AG09309 (cell line): Measurements from ENCODE around the gene ZFP91.
"Not testable (repeated sequence)": the region's sequence is repeated elsewhere in the genome, so short reads cannot be mapped to it uniquely, and the experiment has no call there.

Experiments
- DNase-seq: peaks from one replicate; pipeline ENCODE4 v3.0.0-alpha.2; 2010; ENCODE audit warnings: low read depth
- H3K4me3 ChIP-seq: 2 replicates; pipeline ENCODE4 v1.5.1; 2011; ENCODE audit warnings: mild to moderate bottlenecking, low read depth, low read length, moderate library complexity; ENCODE audit not compliant: control insufficient read depth
- CTCF ChIP-seq: IDR thresholded peaks from 2 replicates; pipeline ENCODE4 v1.5.1; 2011; ENCODE audit warnings: mild to moderate bottlenecking, low read depth, low read length, inconsistent platforms; ENCODE audit not compliant: insufficient read depth, control insufficient read depth; ENCODE audit errors: missing control alignments

ZFP91 gene

GRCh38 chr11:58561394-58562098 is 17.3 kb upstream of the ZFP91 start:
- H3K4me3 ChIP-seq: no peak overlapping the region
- DNase-seq: no peak
- no peak for TF ChIP-seq CTCF

- no peak for DNase-seq
- H3K4me3 ChIP-seq: no peak overlapping the region
- no peak for TF ChIP-seq CTCF
Observed at GRCh38 chr11:58562375-58562800, 16.5 kb upstream of the ZFP91 start.

GRCh38 chr11:58564231-58564630 is 14.6 kb upstream of the ZFP91 start:
- TF ChIP-seq CTCF: no peak
- H3K4me3 ChIP-seq: no peak overlapping the region
- no peak for DNase-seq

GRCh38 chr11:58567889-58568512 is 10.9 kb upstream of the ZFP91 start:
- no peak overlapping the region for H3K4me3 ChIP-seq
- TF ChIP-seq CTCF: peak; percentile 79
- no peak for DNase-seq

GRCh38 chr11:58572906-58573305 is 6.0 kb upstream of the ZFP91 start:
- not testable (repeated sequence) for DNase-seq, H3K4me3 ChIP-seq

GRCh38 chr11:58573451-58574104 is 5.3 kb upstream of the ZFP91 start:
- peak; percentile 70 for DNase-seq
- peak overlapping the region; percentile 60 for H3K4me3 ChIP-seq

More at GRCh38 chr11:58573451-58574104, 5.3 kb upstream of the ZFP91 start:
- no peak for TF ChIP-seq CTCF
